HepG2 (cell line): ENCODE results near the gene UBR4. TPM values are rescaled to one million over a fixed set of nuclear protein-coding genes. Genes with fewer than 3 reads are reported as not detected.

ENCODE experiments used
- ARHGAP35 ChIP-seq: sonication (generic); formaldehyde crosslinking; IDR thresholded peaks from 2 replicates; pipeline ENCODE4 v1.9.0; 2022; ENCODE audit warnings: mild to moderate bottlenecking, inconsistent platforms, moderate library complexity, missing genetic modification reagents, borderline replicate concordance
- E2F2 ChIP-seq: sonication (generic); formaldehyde crosslinking; IDR thresholded peaks from 2 replicates; pipeline ENCODE4 v1.4.0; 2020; ENCODE audit warnings: missing genetic modification reagents, borderline replicate concordance
- FOXA1 ChIP-seq, 2 experiments: fragments of 450-650 bp in 1 of 2; sonication (generic) in 1 of 2; formaldehyde crosslinking in 1 of 2; IDR thresholded peaks; 2 replicates each; pipeline versions ENCODE4 v1.4.0 to v1.6.1; 2016 to 2020; ENCODE audit warnings: missing genetic modification reagents in 1 of 2
- HDAC1 ChIP-seq: sonication (generic); formaldehyde crosslinking; IDR thresholded peaks from 2 replicates; pipeline ENCODE4 v1.5.1; 2020; ENCODE audit warnings: mild to moderate bottlenecking, missing genetic modification reagents
- HINFP ChIP-seq: sonication (generic); formaldehyde crosslinking; IDR thresholded peaks from 2 replicates; pipeline ENCODE4 v1.4.0; 2020; ENCODE audit warnings: low read depth, mild to moderate bottlenecking, missing genetic modification reagents
- HOXA7 ChIP-seq: sonication (generic); formaldehyde crosslinking; IDR thresholded peaks from 2 replicates; pipeline ENCODE4 v1.8.1; 2022; ENCODE audit warnings: mild to moderate bottlenecking, missing genetic modification reagents, moderate library complexity
- KLF13 ChIP-seq: sonication (generic); formaldehyde crosslinking; IDR thresholded peaks from 2 replicates; pipeline ENCODE4 v1.4.0; 2020; ENCODE audit warnings: mild to moderate bottlenecking, missing genetic modification reagents
- MAFK ChIP-seq, 2 experiments: IDR thresholded peaks in 1 of 2; conservative IDR thresholded peaks in 1 of 2; 2 replicates each; pipeline ENCODE4 v1.6.1; 2011; ENCODE audit warnings: improper control_type of control experiment in 2 of 2, low read length in 2 of 2
- PRDM15 ChIP-seq: sonication (generic); formaldehyde crosslinking; IDR thresholded peaks from 2 replicates; pipeline ENCODE4 v1.4.0; 2020; ENCODE audit warnings: missing genetic modification reagents
- PRMT3 ChIP-seq: sonication (generic); formaldehyde crosslinking; IDR thresholded peaks from 2 replicates; pipeline ENCODE4 v1.8.1; 2022; ENCODE audit warnings: low read depth, mild to moderate bottlenecking, moderate library complexity, missing genetic modification reagents, borderline replicate concordance
- RELA ChIP-seq: sonication (generic); formaldehyde crosslinking; IDR thresholded peaks from 2 replicates; pipeline ENCODE4 v1.4.0; 2020; ENCODE audit warnings: missing genetic modification reagents
- SPEN ChIP-seq: sonication (generic); formaldehyde crosslinking; IDR thresholded peaks from 2 replicates; pipeline ENCODE4 v1.5.1; 2020; ENCODE audit warnings: low read depth, mild to moderate bottlenecking, missing genetic modification reagents
- STAG1 ChIP-seq: sonication (generic); formaldehyde crosslinking; IDR thresholded peaks from 2 replicates; pipeline ENCODE4 v1.4.0; 2020; ENCODE audit warnings: missing genetic modification reagents
- ZBTB26 ChIP-seq: IDR thresholded peaks from 2 replicates; pipeline ENCODE4 v1.6.1; 2016; ENCODE audit warnings: missing compliant biosample characterization, missing genetic modification reagents, borderline replicate concordance
- ZBTB33 ChIP-seq: sonication (generic); formaldehyde crosslinking; IDR thresholded peaks from 2 replicates; pipeline ENCODE4 v1.4.0; 2020; ENCODE audit warnings: missing genetic modification reagents
- ZNF484 ChIP-seq: sonication (generic); formaldehyde crosslinking; IDR thresholded peaks from 2 replicates; pipeline ENCODE4 v1.5.1; 2020; ENCODE audit warnings: mild to moderate bottlenecking, low read depth, missing genetic modification reagents, borderline replicate concordance
- ZNF782 ChIP-seq: sonication (generic); formaldehyde crosslinking; IDR thresholded peaks from 2 replicates; pipeline ENCODE4 v1.4.0; 2020; ENCODE audit warnings: missing genetic modification reagents, mild to moderate bottlenecking, borderline replicate concordance
- polyA plus RNA-seq, 8 experiments: library from polyadenylated mRNA; depleted of rRNA in 3 of 8; stranded (reverse) in 7 of 8; unstranded in 1 of 8; fragments of >200 nt; fragmentation: Illumina TruSeq in 4 of 8; extraction: Trizol in 4 of 8; gene quantifications; 2 replicates each; pipeline versions ENCODE4 v1.2.1 to v1.2.3, GENCODE V29; 2011 to 2016; ENCODE audit warnings: low read depth in 4 of 8, missing spikeins in 1 of 8, mixed read lengths in 1 of 8; ENCODE audit not compliant: insufficient read depth in 1 of 8
- total RNA-seq, 5 experiments: library from RNA; depleted of rRNA; stranded (reverse); fragments of >200 nt; fragmentation: Illumina TruSeq; extraction: Trizol; gene quantifications; 2 replicates each; pipeline ENCODE4 v1.2.3, GENCODE V29; 2016; ENCODE audit warnings: low read depth in 1 of 5

The UBR4 gene
- total and polyA plus RNA-seq, 2 of the 13 experiments (the other 11 are each of a cell fraction or from before 2014, with no cell fraction given), result 59.1 to 106 TPM

- TF ChIP-seq HINFP (CRISPR knock-in tag), result 0 out of 2 replicates have a peak, but pooled peaks have one; percentile 58
- TF ChIP-seq ZBTB33 (CRISPR knock-in tag), result no peak
- TF ChIP-seq ARHGAP35, result peak; percentile 95
- no peak; the same call in 1 of the 2 replicates for TF ChIP-seq KLF13 (CRISPR knock-in tag)
- TF ChIP-seq HDAC1 (CRISPR knock-in tag), result peak; percentile 98
- TF ChIP-seq FOXA1 (IDR thresholded peaks at IDR 0.05), result no peak
- TF ChIP-seq FOXA1 (CRISPR knock-in tag; IDR thresholded peaks at IDR 0.05), result no peak
- peak; percentile 78; the same call in 1 of the 2 replicates for TF ChIP-seq E2F2 (CRISPR knock-in tag)
- no peak; the same call in 1 of the 2 replicates for TF ChIP-seq STAG1 (CRISPR knock-in tag)
- TF ChIP-seq PRMT3 (CRISPR knock-in tag), result no peak
- no peak for TF ChIP-seq MAFK (conservative IDR thresholded peaks at IDR 0.05 in 1 of 2, IDR thresholded peaks at IDR 0.05 in 1 of 2; ENCODE audit: low read length in 2 of 2)
- TF ChIP-seq HOXA7 (CRISPR knock-in tag), result no peak
- TF ChIP-seq ZBTB26 (CRISPR knock-in tag), result peak; percentile 87; the same call in 1 of the 2 replicates
- TF ChIP-seq RELA (CRISPR knock-in tag), result no peak
- no peak for TF ChIP-seq PRDM15
- peak; percentile 96 for TF ChIP-seq SPEN (CRISPR knock-in tag)
- TF ChIP-seq ZNF782, result peak; percentile 94; the same call in 1 of the 2 replicates
- TF ChIP-seq ZNF484 (CRISPR knock-in tag), result no peak
Measured at GRCh38 chr1:19251305-19252196, 41.5 kb upstream of the UBR4 start, which contains the start of the genes EMC1 and MRTO4 (continued).
